NK-92 (cell line): ENCODE results near the gene LAMA4.

Source experiments
- DNase-seq: peaks from one replicate; lab custom pipeline; 2025; ENCODE audit not compliant: unreplicated experiment; lab: John Stamatoyannopoulos, UW

The LAMA4 gene, protein sequence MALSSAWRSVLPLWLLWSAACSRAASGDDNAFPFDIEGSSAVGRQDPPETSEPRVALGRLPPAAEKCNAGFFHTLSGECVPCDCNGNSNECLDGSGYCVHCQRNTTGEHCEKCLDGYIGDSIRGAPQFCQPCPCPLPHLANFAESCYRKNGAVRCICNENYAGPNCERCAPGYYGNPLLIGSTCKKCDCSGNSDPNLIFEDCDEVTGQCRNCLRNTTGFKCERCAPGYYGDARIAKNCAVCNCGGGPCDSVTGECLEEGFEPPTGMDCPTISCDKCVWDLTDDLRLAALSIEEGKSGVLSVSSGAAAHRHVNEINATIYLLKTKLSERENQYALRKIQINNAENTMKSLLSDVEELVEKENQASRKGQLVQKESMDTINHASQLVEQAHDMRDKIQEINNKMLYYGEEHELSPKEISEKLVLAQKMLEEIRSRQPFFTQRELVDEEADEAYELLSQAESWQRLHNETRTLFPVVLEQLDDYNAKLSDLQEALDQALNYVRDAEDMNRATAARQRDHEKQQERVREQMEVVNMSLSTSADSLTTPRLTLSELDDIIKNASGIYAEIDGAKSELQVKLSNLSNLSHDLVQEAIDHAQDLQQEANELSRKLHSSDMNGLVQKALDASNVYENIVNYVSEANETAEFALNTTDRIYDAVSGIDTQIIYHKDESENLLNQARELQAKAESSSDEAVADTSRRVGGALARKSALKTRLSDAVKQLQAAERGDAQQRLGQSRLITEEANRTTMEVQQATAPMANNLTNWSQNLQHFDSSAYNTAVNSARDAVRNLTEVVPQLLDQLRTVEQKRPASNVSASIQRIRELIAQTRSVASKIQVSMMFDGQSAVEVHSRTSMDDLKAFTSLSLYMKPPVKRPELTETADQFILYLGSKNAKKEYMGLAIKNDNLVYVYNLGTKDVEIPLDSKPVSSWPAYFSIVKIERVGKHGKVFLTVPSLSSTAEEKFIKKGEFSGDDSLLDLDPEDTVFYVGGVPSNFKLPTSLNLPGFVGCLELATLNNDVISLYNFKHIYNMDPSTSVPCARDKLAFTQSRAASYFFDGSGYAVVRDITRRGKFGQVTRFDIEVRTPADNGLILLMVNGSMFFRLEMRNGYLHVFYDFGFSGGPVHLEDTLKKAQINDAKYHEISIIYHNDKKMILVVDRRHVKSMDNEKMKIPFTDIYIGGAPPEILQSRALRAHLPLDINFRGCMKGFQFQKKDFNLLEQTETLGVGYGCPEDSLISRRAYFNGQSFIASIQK (N-terminal part only)

DNA sequence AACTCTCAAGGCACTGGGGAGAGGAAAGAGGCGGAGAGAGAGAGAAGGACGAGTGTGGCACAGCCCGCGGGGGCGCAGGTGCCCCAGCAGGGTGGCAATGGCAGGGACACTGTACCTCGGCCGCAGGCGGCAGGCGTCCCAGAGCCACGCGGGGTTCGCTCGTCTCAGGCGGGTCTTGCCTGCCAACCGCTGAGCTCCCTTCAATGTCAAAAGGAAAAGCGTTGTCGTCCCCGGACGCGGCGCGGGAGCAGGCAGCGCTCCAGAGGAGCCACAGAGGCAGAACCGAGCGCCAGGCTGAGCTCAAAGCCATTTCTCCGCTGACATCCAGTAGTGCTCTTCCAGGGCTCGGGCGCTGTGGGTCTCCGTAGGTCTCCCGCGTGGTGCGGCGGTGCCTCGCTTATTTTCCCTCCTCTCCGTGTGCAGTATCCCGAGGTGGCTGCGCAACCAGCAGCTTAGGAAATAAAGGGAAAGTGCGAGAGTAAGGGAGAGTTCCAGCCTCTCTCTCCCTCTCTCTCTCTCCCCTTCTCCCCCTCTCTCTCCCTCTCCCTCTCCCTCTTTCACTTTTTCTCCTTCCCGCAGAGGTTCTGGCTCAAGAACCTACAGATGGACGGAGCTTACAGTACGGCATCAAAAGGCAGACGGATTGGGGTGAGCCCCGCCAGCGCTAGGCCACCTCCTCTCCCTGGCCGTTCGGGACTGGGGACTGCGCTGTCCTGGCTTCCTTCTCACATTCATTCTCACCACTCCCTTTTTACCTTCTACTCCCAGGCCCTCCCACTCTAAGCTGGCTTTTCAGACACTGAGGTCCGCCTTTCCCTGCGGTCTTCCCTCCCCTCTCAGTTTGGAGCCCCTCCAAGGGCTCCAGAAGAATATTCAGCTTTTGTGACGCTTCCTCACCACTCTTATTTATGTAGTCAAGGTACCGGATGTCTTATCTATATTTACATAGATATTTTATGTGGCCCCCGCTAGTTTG, at the start of gene LAMA4:
LAMA4 (minus strand) TSS at position 727 of the 976 bp plus-strand sequence; CDS start at position 310, 417 bp downstream.
- DNase-seq = no peak

DNA sequence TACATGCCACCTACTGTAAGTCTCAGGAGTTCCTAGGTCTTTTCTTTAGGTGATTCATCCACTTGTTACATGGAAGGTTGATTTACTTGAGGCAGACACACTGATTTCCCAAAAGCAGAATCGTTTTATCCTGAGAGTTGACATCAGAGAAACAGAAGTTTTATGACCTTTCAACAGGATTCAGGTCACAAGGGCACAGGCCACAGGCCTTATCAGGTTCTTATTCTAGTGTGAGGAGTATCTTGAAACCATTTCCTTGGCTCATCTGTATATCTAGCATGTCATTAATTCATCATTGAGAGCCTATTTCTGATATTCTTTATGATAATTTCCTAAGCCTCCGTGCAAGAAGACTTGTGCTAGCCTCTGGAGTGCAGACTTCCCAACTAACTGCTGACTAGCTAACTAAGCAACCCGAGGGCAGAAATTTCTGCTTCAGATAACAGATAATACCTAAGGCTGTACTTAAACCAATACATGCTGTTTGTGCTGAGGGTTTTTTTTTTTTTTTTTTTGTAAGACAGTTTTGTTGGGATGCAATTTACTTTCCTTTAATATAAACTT, 47.9 kb upstream of the LAMA4 start:
- DNase-seq = no peak

DNA sequence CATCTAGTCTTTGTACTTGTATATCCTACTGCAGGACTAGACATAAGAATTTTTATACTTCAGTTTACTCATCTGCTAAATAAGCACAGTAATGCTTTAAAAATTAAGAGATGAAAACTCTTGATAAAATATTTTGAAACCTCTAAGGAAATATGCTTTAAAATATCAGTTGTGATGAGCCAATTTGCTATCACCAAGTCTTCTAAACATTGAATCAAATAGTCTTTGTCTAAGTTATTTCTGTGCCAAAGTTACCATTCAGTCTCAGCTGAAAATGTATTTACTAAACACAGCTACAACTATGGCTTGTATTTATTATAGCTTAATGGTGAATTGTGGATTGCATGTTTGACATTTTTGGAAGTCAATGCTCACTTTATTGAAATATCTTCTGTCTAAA, 46.5 kb upstream of the LAMA4 start:
- no peak for DNase-seq

DNA sequence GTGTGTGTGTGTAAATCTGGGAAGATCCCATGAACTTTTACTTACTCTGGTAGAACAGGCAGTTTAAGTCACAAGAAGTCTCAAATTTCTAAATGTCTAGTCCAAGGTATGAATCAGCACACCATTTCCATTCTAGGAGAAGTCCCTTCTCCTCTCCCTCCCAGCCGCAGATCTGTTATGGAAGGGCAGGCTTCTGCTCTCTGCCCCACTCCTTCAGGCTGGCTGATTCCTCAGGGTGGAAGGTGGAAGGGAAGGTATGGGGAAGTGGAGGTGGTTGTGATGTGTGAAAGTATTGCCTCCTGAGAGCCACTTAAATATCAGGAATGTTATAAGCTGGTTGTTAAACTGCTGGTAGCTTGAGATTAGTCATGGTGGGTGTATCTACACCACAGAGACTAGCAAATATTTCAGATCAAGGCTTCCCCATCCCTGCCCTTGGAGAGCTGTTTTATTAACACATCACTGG, 44.5 kb upstream of the LAMA4 start:
- no peak for DNase-seq

DNA sequence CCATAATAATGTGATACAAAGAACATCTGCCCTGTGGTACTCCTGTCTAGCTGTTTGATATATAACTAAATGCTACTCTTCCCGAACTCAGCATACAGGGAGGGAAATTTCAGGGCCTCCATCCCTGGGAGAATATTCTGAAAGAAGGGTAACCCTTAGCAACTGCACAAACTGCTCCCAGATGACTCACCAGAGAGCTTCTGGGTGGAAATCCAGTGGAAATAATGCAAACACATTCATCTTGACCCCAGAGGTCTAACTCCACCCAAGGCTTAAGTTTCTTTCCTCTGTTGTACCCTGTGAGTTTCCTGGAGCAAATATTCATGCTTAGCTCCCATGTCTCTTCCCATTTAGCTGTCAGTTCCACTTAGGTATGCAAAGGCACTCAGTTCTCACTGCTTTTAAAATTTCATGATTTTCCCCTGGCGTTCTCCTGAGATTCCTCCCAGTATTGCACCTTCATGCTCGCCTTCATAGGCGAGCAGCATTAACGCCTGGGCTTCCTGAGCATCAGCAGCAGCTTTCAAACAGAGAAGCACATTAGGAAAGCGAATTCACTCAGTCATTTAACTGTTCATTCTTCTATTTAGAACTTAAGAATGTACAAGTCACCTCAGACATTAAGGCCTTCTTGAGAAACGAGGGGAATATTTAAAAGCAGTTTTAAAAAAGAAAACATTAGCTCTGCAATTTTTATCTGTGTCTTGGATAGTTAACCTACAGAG, 43.8 kb upstream of the LAMA4 start:
- no peak for DNase-seq

DNA sequence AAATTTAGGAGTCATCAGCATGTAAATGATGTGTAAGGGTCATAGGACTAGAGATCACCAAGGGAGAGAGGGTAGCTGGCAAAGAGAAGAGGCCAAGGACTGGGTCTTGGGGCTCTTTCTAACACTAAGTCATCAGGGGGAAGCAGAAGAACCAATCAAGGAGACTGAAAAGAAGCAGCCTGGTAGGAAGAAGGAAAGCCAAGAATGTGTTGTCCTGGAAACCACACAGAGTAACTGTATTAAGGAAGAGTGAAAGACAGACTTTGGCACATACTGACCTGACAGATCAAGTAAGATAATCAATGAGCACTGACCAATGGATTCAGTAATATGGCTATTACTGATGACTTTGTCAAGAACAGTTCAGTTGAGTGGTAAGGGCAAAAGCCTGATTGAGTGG, 42.3 kb upstream of the LAMA4 start:
- DNase-seq = no peak

DNA sequence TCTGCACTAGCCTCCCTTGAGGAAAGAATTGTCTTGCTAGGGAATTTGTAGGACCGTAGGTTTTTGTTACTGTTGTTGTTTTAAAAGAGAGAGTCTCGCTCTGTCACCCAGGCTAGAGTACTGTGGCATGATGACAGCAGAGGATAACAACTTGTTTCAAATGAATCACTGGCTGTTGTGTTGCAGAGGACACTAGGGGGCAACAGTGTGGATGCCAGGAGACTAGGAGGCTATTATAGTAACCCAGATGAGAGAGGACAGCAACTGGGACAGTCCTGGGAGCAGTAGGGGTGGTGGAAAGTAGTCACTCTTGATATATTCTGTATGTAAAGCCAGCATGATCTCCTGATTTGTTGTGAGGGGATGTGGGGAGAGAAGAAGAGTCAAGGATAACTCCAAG, 41.8 kb upstream of the LAMA4 start:
- no peak for DNase-seq

DNA sequence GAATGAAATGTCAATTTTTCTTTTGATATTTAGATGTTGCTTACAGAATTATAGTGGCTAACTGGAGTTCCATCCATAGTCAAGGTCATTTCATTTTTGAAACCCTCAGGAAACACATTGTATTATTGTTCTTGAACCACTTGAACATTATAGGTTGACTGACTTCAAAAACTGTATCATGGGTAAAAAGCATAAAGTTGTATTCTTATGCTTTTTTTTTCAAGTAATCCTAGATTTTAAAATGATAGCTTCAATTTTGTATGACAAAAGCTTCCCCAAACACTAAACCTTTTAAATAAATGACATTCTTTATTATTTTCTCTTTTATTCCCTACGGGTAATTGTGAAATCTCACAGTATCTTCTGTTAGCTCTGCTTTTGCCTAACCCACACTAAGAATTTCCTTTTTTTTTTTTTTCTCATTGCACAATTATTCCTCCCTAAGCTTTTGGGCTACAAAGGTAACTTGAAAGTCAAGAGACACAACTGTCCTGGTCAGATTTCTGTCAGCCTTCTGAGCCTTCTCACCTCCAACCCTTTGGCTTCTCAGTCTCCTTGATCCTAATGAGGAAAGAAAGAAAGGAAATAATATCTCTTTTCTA, 36.9 kb upstream of the LAMA4 start:
- DNase-seq = no peak

DNA sequence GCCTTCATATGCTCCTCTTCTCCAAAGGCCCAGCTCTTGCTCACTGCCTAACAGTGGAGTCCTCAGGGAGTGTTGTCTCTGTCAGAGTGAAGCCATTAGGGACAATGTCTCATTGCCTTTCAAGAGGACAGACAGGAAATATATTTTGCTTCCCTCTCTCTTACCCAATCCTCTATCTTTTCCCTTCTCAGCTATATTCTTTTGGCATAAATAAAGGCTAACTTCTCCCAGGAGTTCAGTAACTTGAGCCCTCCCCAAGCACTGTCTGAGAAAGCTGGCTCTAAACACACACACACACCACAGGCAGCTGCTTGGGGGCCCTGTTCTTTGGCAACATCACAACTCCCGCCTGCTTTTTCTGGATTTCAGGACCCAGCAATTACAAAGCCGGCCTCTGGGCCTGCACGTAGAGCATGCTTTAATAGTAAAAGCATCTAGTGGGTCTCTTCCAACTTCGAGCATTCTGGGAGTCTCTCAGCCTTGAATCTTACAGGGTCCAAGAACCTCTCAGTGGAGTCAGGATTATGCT, 34.7 kb upstream of the LAMA4 start:
- DNase-seq = no peak

DNA sequence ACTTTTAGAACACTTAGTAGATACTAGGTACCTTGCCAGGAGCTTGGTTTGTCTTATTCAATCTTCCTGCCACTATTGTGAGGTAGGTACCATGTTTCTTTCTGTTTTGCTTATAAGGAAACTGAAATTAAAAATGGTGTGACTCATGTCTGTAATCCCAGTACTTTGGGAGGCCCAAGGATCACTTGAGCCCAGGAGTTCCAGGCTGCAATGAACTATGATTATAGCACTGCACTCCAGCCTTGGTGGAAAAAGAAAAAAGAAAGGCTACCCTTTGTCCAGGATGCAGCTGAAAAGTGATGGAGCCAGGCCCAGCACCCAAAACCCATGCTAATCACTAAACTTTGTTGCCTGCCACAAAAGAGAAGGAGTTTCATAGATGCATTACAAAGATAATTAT, 34.1 kb upstream of the LAMA4 start:
- no peak for DNase-seq

DNA sequence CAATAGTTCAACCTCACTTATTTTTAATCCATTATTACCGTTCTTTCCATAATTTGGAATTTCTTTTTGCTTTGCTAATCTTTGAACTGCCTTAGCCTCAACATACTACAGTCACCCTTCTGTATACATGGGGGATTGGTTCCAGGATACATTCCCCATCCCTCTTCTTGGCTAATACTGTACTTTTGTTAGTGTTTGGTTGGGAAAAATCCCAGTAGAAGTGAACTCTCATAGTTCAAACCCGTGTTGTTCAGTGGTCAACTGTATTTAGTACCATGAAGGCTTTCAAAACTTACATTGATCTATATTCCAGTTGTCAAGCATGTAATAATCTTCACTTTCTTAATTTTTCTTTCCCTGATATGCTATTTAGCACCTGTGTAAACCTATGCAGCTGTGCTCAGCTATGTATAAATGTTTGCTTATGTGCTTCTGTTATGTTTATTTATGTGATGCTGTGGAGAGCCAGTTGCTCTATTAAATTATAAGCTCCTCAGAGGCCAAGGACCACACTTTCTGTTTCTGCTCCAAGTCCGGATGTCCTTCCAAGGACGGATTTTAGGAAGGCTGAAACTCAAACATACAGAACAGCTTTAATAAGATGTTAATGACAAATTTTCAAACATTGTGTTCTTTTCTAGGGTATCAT, 33.3 kb upstream of the LAMA4 start:
- DNase-seq = no peak

DNA sequence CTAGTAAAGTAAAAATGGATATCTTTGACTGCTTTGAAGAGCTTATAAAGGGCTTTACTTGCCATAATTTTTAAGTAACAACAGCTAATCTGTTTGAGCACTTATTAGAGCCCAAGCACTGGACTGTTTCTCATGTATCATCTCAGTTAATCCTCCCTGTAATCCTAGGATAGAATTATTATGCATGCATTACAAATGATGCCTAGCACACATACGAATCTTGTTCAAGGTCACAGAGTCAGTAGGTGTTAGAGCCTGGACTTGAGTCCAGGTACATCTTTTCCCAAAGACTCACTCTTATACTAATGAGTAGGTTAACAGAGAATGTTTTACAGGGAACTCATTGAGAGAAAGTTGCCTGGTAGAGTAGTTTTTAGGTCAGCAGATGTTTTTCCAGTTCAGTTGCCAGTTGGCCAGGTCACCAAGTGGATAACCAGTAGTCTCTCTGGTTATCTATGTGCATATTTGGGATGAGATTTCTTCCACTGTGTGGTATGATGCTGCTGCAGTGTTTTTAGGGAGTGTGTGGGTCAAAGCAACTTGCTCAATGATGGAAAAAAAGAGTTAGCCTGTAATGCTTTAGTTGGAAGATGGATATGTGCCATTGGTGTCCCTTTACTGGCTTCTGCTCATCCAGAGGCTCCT, 32.3 kb upstream of the LAMA4 start:
- DNase-seq = no peak

DNA sequence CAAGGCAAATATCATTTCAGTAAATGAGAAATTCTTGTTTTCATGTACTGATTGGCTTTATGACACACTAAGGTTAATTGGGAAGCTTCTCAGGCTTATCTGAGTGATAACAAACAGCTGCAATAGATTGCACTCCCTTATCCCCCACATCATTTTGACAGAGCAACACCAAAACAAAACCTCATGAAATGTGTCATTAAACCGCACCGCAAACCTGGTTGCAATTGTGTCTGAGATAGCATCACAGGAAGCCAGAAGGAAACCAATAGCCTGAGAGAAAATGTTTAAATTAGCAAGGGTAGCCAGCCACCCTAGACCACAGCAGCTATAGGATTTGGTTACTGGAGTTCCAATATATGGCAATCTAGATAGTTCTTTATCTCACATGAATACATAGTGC, 31.6 kb upstream of the LAMA4 start:
- DNase-seq = no peak

DNA sequence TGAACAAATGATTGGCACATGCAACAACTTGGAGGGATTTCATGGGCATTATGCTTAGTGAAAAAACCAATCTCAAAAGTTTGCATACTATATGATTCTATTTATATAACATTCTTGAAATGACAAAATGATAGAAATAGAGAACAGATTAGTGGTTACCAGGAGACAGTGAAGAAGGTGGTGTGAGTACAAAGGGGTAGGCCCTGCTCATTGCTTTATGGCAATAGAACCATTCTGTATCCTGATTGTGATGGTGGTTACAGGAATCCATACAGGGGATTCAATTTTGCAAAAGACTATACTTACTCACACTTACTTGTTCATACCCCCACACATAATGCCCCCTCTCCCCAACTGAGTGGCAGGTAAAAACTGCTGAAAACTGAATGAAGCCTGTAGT, 30.2 kb upstream of the LAMA4 start:
- DNase-seq = no peak

DNA sequence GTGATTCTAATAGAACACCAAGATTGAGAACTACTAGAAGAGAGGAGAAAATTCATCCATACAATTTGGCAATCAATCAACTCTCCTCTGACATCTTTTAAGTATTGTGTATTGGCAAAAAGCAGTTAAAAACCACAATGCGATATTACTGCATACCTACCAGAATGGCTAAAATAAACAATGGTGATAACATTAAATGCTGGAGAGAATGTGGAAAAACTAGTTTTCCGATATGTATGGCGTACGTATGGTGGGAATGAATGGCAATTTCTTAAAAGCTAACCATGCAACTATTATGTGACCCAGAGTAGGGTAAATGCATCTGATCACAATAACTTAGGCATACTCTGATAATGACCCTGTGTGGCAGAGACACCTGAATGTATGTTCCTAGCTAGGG, 29.3 kb upstream of the LAMA4 start:
- no peak for DNase-seq

DNA sequence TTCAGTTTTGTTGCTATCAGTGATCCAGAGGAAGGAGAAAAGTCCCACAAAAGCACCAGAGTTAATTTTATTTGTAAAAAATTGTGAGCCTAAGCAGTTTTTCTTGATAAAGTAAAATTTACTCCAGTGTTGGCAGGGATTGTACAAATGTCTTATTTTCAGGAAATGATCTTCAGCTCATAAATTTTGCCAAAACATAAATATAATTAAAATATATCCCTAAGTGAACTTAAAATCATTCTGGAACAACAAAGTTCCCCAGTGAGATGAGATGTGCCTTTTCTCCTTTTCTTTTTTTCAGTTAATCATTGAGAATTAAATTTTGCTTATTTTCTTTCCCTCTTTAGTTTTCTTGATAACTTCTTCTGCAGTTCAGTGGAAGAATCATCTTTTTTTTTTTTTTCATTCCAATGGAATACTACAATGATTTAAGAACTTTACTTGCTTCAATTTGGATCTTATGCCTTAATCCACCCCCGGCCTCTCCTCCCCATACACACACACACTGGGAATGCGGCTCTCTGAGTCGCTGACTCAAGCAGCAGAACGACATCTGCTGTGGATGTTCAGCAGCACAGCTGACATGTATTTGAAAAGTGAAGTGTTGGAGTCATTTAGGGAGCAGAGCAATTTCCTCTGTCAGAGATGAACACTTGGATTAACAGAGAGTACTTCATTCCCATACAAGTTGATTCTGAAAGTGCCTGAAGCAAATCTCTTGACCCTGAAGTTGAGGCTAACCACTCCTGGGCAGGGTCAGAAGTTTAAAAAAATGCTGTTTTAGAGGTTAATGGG, 27.7 kb upstream of the LAMA4 start:
- no peak for DNase-seq
